ENCODE results near the gene TLR5. TPM values are rescaled to one million over a fixed set of nuclear protein-coding genes. Genes with fewer than 3 reads are reported as not detected.
A peak's percentile ranks its signal among the peaks of the same experiment; 100 is the strongest.

TLR5 gene
- total RNA-seq: under 1 TPM; 0.11 to 0.38 TPM

GRCh38 chr1:223142795-223143536 lies at the start of gene TLR5:
TLR5 (minus strand) TSS chr1:223143248; CDS start chr1:223113031, 30,217 bp downstream.
- peak; percentile 79 for TF ChIP-seq CTCF (IDR thresholded peaks at IDR 0.05)
- Mint-ChIP-seq H3K27ac (peak within 1 kb of the TSS; percentile 75), H3K9me3 (peaks cover 5% of the 10 kb centered on the region), H3K36me3 (ENCODE audit: low read depth) (no peaks in the 10 kb centered on the region), H3K4me3 (peak within 1 kb of the TSS; percentile 68), H3K27me3 (no peaks in the 10 kb centered on the region), H3K4me1 (ENCODE audit: low read depth) (peaks cover 14% of the 10 kb centered on the region)
- DNase-seq (peak; percentile 92), ATAC-seq (peak; percentile 90)
- ChIA-PET POLR2A (interaction anchor here (0.7 kb wide), 1 partner anchor 10 kb away, joined by 3 read pairs; no protein-coding TSS in a partner anchor), CTCF (interaction anchor here (0.6 to 3.7 kb wide), 7 partner anchors 9 to 105 kb away, joined by 3 to 60 read pairs (median 5); no protein-coding TSS in a partner anchor)
- intact Hi-C loops (cut with micrococcal nuclease): no loop called here

GRCh38 chr1:223189903-223190724 lies 47.1 kb upstream of the TLR5 start:
- H3K36me3 Mint-ChIP-seq (ENCODE audit: low read depth): peaks cover 2% of the 10 kb centered on the region
- intact Hi-C loops (cut with micrococcal nuclease): loop anchor here (5.0 kb wide), 1 partner anchor 42 kb away; no protein-coding TSS in a partner anchor
- peak overlapping the region; percentile 96 for H3K27ac Mint-ChIP-seq
- peak overlapping the region; percentile 48 for H3K4me3 Mint-ChIP-seq
- peaks cover 4% of the 10 kb centered on the region for H3K27me3 Mint-ChIP-seq
- peak; percentile 84 for DNase-seq
- peak; percentile 89 for ATAC-seq
- ChIA-PET POLR2A (interaction anchor here (0.6 to 1.8 kb wide), 2 partner anchors 40 to 41 kb away, joined by 3 to 4 read pairs; no protein-coding TSS in a partner anchor), CTCF (interaction anchor here (0.8 to 2.0 kb wide), 3 partner anchors 9 to 57 kb away, joined by 3 to 6 read pairs (median 3); no protein-coding TSS in a partner anchor)
- TF ChIP-seq CTCF (IDR thresholded peaks at IDR 0.05): no peak
- H3K4me1 Mint-ChIP-seq (ENCODE audit: low read depth): peaks cover 40% of the 10 kb centered on the region
- H3K9me3 Mint-ChIP-seq: peaks cover 5% of the 10 kb centered on the region

- H3K27ac Mint-ChIP-seq: peak overlapping the region; percentile 96
- intact Hi-C loops (cut with micrococcal nuclease): no loop called here
- ChIA-PET POLR2A (interaction anchor here (1.8 kb wide), 1 partner anchor 42 kb away, joined by 4 read pairs; no protein-coding TSS in a partner anchor), CTCF (interaction anchor here (0.8 to 2.0 kb wide), 3 partner anchors 8 to 56 kb away, joined by 3 to 6 read pairs (median 3); no protein-coding TSS in a partner anchor)
- DNase-seq (peak; percentile 17), ATAC-seq (no peak)
- no peak overlapping the region for H3K4me3 Mint-ChIP-seq
- peaks cover 2% of the 10 kb centered on the region for H3K36me3 Mint-ChIP-seq (ENCODE audit: low read depth)
- H3K4me1 Mint-ChIP-seq (ENCODE audit: low read depth): peaks cover 40% of the 10 kb centered on the region
- peaks cover 5% of the 10 kb centered on the region for H3K9me3 Mint-ChIP-seq
- TF ChIP-seq CTCF (IDR thresholded peaks at IDR 0.05): no peak
- peaks cover 4% of the 10 kb centered on the region for H3K27me3 Mint-ChIP-seq
Observed at GRCh38 chr1:223189525-223189902, 46.5 kb upstream of the TLR5 start.

GRCh38 chr1:223188618-223189356 lies 45.7 kb upstream of the TLR5 start:
- H3K36me3 Mint-ChIP-seq (ENCODE audit: low read depth): peaks cover 2% of the 10 kb centered on the region
- no peak overlapping the region for H3K4me3 Mint-ChIP-seq
- peaks cover 5% of the 10 kb centered on the region for H3K9me3 Mint-ChIP-seq
- intact Hi-C loops (cut with micrococcal nuclease): no loop called here
- peaks cover 40% of the 10 kb centered on the region for H3K4me1 Mint-ChIP-seq (ENCODE audit: low read depth)
- peaks cover 4% of the 10 kb centered on the region for H3K27me3 Mint-ChIP-seq
- H3K27ac Mint-ChIP-seq: no peak overlapping the region
- ATAC-seq: no peak
- POLR2A ChIA-PET: no interaction called here
- no peak for TF ChIP-seq CTCF (IDR thresholded peaks at IDR 0.05)
- no peak for DNase-seq
- CTCF ChIA-PET: interaction anchor here (1.4 to 2.0 kb wide), 2 partner anchors 53 to 55 kb away, joined by 3 to 6 read pairs; no protein-coding TSS in a partner anchor

Data from activated CD8-positive, alpha-beta T cell treated with anti-CD3 and anti-CD28 coated beads for 36 hours (primary cell).